CD4-positive, alpha-beta T cell (primary cell): Measurements from ENCODE around the gene LPCAT2. TPM values are rescaled to one million over a fixed set of nuclear protein-coding genes. Genes with fewer than 3 reads are reported as not detected.

ENCODE experiments used
- ATAC-seq: fragments of 200-7000 bp; cut with Tn5 transposase; one replicate; pipeline ENCODE4 v1.10.0; 2022; ENCODE audit warnings: mild to moderate bottlenecking; ENCODE audit not compliant: poor library complexity
- CTCF ChIA-PET: fragments of 350-600 bp; sonication (Branson Sonifier 250); formaldehyde crosslinking; loops from one replicate; lab custom pipeline; 2021; ENCODE audit warnings: antibody characterized with exemption, inconsistent platforms; lab: Charles Lee
- POLR2A ChIA-PET: fragments of 350-600 bp; sonication (Branson Sonifier 250); formaldehyde crosslinking; loops from one replicate; lab custom pipeline; 2021; ENCODE audit warnings: antibody characterized with exemption, inconsistent platforms; lab: Charles Lee
- DNase-seq, 14 experiments: peaks; one replicate each; pipeline ENCODE4 v3.0.0-alpha.2; 2013 to 2020; ENCODE audit warnings: mixed read lengths in 2 of 14
- H3K27ac ChIP-seq, 2 donors: one replicate each; pipeline versions ENCODE4 v1.5.1 to v1.7.0; 2013; ENCODE audit warnings: low read length in 2 of 2, low read depth in 1 of 2, mild to moderate bottlenecking in 1 of 2
- H3K27me3 ChIP-seq, 2 experiments: 1 replicate in 1 of 2; 2 replicates in 1 of 2; pipeline versions ENCODE4 v1.6.1 to v1.7.0; 2013; ENCODE audit warnings: low read length in 2 of 2, control low read depth in 1 of 2, mild to moderate bottlenecking in 1 of 2, moderate library complexity in 1 of 2; ENCODE audit not compliant: insufficient read depth in 2 of 2, control insufficient read depth in 1 of 2
- H3K36me3 ChIP-seq: one replicate; pipeline ENCODE4 v1.6.1; 2013; ENCODE audit warnings: low read length, control low read depth; ENCODE audit not compliant: insufficient read depth
- H3K4me1 ChIP-seq: one replicate; pipeline ENCODE4 v1.6.1; 2013; ENCODE audit warnings: low read length, control low read depth; ENCODE audit not compliant: insufficient read depth
- H3K4me3 ChIP-seq: one replicate; pipeline ENCODE4 v1.5.1; 2013; ENCODE audit warnings: mild to moderate bottlenecking, low read length, moderate library complexity
- H3K9me3 ChIP-seq, 2 experiments: 1 replicate in 1 of 2; 2 replicates in 1 of 2; pipeline versions ENCODE4 v1.6.1 to v1.7.0; 2013; ENCODE audit warnings: low read length in 2 of 2, mild to moderate bottlenecking in 2 of 2, control low read depth in 1 of 2, moderate library complexity in 1 of 2; ENCODE audit not compliant: control insufficient read depth in 1 of 2, insufficient read depth in 1 of 2
- H3K27ac Mint-ChIP-seq: one replicate; pipeline ENCODE4 v1.8.0; 2020; ENCODE audit warnings: mixed read lengths
- H3K27me3 Mint-ChIP-seq: one replicate; pipeline ENCODE4 v1.8.0; 2021; ENCODE audit warnings: mixed read lengths
- H3K36me3 Mint-ChIP-seq: one replicate; pipeline ENCODE4 v1.8.0; 2021; ENCODE audit warnings: low read depth, mixed read lengths
- H3K4me1 Mint-ChIP-seq: one replicate; pipeline ENCODE4 v1.8.0; 2021; ENCODE audit warnings: low read depth, mixed read lengths
- H3K4me3 Mint-ChIP-seq: one replicate; pipeline ENCODE4 v1.8.0; 2020; ENCODE audit warnings: mild to moderate bottlenecking, mixed read lengths
- H3K9me3 Mint-ChIP-seq: one replicate; pipeline ENCODE4 v1.8.0; 2020; ENCODE audit warnings: mixed read lengths
- intact Hi-C, 2 experiments: fragments of 100-400 bp; cut with DNase I in 1 of 2; cut with micrococcal nuclease in 1 of 2; formaldehyde crosslinking; loops; one replicate each; pipeline versions ENCODE4 v1.15.1 to v1.9.0; 2023 to 2025; cut with DNase I, micrococcal nuclease
- total RNA-seq, 174 experiments: library from RNA in 2 of 174; stranded (reverse) in 2 of 174; gene quantifications; one replicate each; pipeline ENCODE4 v1.2.3 and lab custom pipeline; 2021 to 2026
- TF ChIP-seq, protein P1 (sequence below): fragments of 200-600 bp; IDR thresholded peaks from one replicate; pipeline ENCODE4 v1.8.0; 2022; ENCODE audit warnings: antibody characterized with exemption, mild to moderate bottlenecking

The LPCAT2 gene
- total RNA-seq, 2 experiments from 2014 or later = 0.22 to 0.36 TPM

DNA sequence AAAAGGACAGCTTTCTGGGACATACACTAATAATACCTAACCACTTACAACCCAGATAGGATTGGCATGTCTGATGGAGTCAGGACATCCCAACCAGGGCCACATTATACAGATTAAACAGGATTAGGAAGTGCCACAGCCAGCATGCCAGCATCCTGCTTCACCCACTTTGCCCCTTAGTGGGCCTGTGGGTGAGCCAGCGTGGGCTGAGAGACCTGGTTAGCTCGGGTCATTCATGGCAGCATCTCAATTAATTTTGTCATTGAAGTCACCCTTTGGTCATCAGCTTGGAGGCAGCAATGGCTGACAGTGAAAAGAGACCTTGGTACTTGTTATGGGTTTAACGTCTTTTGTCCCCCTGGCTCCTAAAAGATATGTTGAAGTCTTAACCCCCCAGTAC is 117.0 kb downstream of the LPCAT2 start:
- Mint-ChIP-seq H3K36me3 (no peaks in the 10 kb centered on the region), H3K4me3 (no peak overlapping the region), H3K27me3 (peaks cover 8% of the 10 kb centered on the region), H3K4me1 (no peaks in the 10 kb centered on the region), H3K9me3 (no peaks in the 10 kb centered on the region), H3K27ac (no peak overlapping the region)
- ChIA-PET CTCF (no interaction called here), POLR2A (no interaction called here)
- ATAC-seq = no peak
- no peak overlapping the region for H3K27ac ChIP-seq
- no peak for DNase-seq
- peaks cover 0 to 3% of the 10 kb centered on the region in 2 experiments for H3K27me3 ChIP-seq
- no peak overlapping the region for H3K4me3 ChIP-seq
- H3K36me3 ChIP-seq = no peaks in the 10 kb centered on the region
- intact Hi-C loops = no loop called here
- H3K9me3 ChIP-seq = no peaks in the 10 kb centered on the region
- H3K4me1 ChIP-seq = no peaks in the 10 kb centered on the region
- TF ChIP-seq, protein P1, sequence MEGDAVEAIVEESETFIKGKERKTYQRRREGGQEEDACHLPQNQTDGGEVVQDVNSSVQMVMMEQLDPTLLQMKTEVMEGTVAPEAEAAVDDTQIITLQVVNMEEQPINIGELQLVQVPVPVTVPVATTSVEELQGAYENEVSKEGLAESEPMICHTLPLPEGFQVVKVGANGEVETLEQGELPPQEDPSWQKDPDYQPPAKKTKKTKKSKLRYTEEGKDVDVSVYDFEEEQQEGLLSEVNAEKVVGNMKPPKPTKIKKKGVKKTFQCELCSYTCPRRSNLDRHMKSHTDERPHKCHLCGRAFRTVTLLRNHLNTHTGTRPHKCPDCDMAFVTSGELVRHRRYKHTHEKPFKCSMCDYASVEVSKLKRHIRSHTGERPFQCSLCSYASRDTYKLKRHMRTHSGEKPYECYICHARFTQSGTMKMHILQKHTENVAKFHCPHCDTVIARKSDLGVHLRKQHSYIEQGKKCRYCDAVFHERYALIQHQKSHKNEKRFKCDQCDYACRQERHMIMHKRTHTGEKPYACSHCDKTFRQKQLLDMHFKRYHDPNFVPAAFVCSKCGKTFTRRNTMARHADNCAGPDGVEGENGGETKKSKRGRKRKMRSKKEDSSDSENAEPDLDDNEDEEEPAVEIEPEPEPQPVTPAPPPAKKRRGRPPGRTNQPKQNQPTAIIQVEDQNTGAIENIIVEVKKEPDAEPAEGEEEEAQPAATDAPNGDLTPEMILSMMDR = no peak

DNA sequence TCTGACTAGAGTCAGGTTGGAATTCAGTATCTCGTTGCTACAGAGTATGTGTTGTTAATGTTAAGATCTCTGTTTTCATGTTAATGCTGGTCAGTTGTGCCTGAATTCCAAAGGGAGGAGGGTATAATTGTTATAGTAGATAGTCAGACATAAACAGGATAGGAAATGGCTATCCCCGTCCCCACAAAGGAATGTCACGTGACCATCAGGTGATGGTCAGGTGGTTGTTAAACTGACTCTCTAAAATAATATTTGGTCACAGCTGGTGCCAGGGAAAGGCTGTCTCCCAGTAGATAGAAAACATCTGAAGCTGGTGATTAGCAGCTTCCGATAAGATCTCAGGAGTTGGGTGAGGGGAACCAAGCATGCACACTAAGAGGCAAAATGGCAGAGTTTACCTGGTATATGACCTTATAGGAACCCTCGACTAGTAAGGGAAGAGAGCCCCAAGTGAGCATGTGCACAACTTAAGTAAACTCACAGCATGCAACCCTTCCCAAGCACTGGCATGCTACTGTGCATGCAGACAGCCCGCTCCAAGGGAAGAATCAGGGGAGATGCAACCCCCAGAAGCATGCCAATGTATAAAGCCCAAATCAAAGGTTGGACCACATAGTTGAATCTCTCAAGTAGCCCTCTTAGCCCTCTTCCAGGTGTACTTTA is 119.6 kb downstream of the LPCAT2 start:
- Mint-ChIP-seq H3K4me1 (no peaks in the 10 kb centered on the region), H3K9me3 (no peaks in the 10 kb centered on the region), H3K27me3 (peaks cover 12% of the 10 kb centered on the region), H3K27ac (no peak overlapping the region), H3K36me3 (no peaks in the 10 kb centered on the region), H3K4me3 (no peak overlapping the region)
- CTCF ChIA-PET = no interaction called here
- Histone ChIP-seq H3K4me3 (no peak overlapping the region), H3K27ac (no peak overlapping the region), H3K4me1 (no peaks in the 10 kb centered on the region), H3K36me3 (no peaks in the 10 kb centered on the region), H3K27me3 (peaks cover 0 to 3% of the 10 kb centered on the region in 2 experiments), H3K9me3 (no peaks in the 10 kb centered on the region)
- POLR2A ChIA-PET = no interaction called here
- no peak for DNase-seq
- no peak for ATAC-seq
- TF ChIP-seq, protein P1 = no peak
- intact Hi-C loops = no loop called here

DNA sequence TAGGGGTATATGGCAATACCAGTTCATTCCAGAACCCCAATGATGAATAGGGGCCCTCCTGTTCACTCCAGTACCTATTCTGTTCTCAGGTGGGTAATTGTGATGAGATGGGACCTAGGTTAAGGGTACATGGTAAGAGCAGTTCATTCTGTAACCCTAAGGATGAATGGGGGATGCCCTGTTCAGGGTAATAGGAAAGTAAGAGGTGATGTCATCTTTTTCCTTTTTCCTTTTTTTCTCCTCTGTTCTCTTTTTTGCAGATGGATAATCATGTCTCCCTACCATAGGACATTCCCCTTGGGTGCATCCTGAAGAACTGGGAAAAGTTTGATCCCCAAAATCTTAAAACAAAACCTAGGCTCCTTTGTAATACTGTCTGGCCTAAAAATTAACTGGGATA is 121.9 kb downstream of the LPCAT2 start:
- no peak overlapping the region for H3K4me3 ChIP-seq
- H3K4me1 ChIP-seq = no peaks in the 10 kb centered on the region
- ChIA-PET POLR2A (no interaction called here), CTCF (no interaction called here)
- Mint-ChIP-seq H3K27ac (no peak overlapping the region), H3K4me3 (no peak overlapping the region), H3K27me3 (peaks cover 9% of the 10 kb centered on the region), H3K36me3 (no peaks in the 10 kb centered on the region), H3K4me1 (no peaks in the 10 kb centered on the region), H3K9me3 (no peaks in the 10 kb centered on the region)
- H3K9me3 ChIP-seq = no peaks in the 10 kb centered on the region
- no peaks in the 10 kb centered on the region for H3K27me3 ChIP-seq
- H3K36me3 ChIP-seq = no peaks in the 10 kb centered on the region
- TF ChIP-seq, protein P1 = no peak
- ATAC-seq = no peak
- intact Hi-C loops = no loop called here
- DNase-seq = no peak
- no peak overlapping the region for H3K27ac ChIP-seq
